Colonic mucosa (tissue), 4 donors: ENCODE data around the gene FERMT1. TPM values are rescaled to one million over a fixed set of nuclear protein-coding genes. Genes with fewer than 3 reads are reported as not detected.

ENCODE experiments used
- DNase-seq: peaks from one replicate; pipeline ENCODE4 v3.0.0-alpha.2; 2020
- H3K27ac ChIP-seq: fragments of 200-600 bp; one replicate; pipeline ENCODE4 v1.8.0; 2021
- H3K27me3 ChIP-seq: fragments of 200-600 bp; one replicate; pipeline ENCODE4 v1.8.0; 2021
- H3K36me3 ChIP-seq: fragments of 200-600 bp; one replicate; pipeline ENCODE4 v1.8.0; 2021
- H3K4me1 ChIP-seq: fragments of 200-600 bp; one replicate; pipeline ENCODE4 v1.8.0; 2021; ENCODE audit warnings: mild to moderate bottlenecking
- H3K4me3 ChIP-seq: fragments of 200-600 bp; one replicate; pipeline ENCODE4 v1.8.0; 2021
- H3K9ac ChIP-seq, 2 donors: one replicate each; pipeline ENCODE4 v1.7.0; 2013; ENCODE audit warnings: control low read depth in 2 of 2, low read depth in 2 of 2, low read length in 2 of 2
- H3K9me3 ChIP-seq: fragments of 200-600 bp; one replicate; pipeline ENCODE4 v1.8.0; 2021
- intact Hi-C: fragments of 100-400 bp; cut with DNase I; formaldehyde crosslinking; loops from one replicate; pipeline ENCODE4 v1.14.1; 2022
- total RNA-seq, 2 donors: library from RNA; stranded (reverse); fragmentation: NEBNext Ultra II Directional in 1 of 2; extraction: Animal tissue kit (Norgen Biotek cat#: 25700) in 1 of 2; gene quantifications; one replicate each; pipeline ENCODE4 v1.2.1, GENCODE V29; 2021
- TF ChIP-seq, protein P1 (sequence below): fragments of 200-600 bp; IDR thresholded peaks from one replicate; pipeline ENCODE4 v1.8.0; 2022; ENCODE audit warnings: antibody characterized with exemption, mild to moderate bottlenecking
- donor health status: healthy.
- donor health status: DM: no; HTN: no; CAD: no.
- donor health status: DM: no; HTN: no; CAD: no.

The FERMT1 gene
- total RNA-seq, 2 donors from 2014 or later: 68.8 to 83.9 TPM

DNA sequence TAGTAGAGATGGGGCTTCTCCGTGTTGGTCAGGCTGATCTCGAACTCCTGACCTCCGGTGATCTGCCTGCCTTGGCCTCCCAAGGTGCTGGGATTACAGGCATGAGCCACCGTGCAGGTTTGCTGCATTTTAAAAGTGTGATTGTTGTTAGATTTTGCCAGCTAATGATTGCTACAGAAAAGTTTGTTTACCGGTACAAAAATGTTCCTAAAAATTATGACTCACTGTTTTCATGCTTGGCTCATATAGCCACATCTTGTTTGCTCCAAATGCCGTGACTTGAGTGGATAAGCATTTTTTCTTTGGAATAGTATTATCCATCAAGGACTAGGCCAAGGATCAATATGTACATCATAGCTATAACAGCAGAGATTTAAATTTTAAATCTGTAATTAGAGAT lies 93.3 kb downstream of the FERMT1 start:
- Histone ChIP-seq H3K4me1 (no peaks in the 10 kb centered on the region), H3K9ac (no peak overlapping the region), H3K36me3 (peaks cover 5% of the 10 kb centered on the region), H3K4me3 (no peak overlapping the region), H3K27ac (no peak overlapping the region), H3K27me3 (no peaks in the 10 kb centered on the region), H3K9me3 (no peaks in the 10 kb centered on the region)
- DNase-seq: no peak
- intact Hi-C loops: no loop called here
- TF ChIP-seq, protein P1, sequence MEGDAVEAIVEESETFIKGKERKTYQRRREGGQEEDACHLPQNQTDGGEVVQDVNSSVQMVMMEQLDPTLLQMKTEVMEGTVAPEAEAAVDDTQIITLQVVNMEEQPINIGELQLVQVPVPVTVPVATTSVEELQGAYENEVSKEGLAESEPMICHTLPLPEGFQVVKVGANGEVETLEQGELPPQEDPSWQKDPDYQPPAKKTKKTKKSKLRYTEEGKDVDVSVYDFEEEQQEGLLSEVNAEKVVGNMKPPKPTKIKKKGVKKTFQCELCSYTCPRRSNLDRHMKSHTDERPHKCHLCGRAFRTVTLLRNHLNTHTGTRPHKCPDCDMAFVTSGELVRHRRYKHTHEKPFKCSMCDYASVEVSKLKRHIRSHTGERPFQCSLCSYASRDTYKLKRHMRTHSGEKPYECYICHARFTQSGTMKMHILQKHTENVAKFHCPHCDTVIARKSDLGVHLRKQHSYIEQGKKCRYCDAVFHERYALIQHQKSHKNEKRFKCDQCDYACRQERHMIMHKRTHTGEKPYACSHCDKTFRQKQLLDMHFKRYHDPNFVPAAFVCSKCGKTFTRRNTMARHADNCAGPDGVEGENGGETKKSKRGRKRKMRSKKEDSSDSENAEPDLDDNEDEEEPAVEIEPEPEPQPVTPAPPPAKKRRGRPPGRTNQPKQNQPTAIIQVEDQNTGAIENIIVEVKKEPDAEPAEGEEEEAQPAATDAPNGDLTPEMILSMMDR: no peak

DNA sequence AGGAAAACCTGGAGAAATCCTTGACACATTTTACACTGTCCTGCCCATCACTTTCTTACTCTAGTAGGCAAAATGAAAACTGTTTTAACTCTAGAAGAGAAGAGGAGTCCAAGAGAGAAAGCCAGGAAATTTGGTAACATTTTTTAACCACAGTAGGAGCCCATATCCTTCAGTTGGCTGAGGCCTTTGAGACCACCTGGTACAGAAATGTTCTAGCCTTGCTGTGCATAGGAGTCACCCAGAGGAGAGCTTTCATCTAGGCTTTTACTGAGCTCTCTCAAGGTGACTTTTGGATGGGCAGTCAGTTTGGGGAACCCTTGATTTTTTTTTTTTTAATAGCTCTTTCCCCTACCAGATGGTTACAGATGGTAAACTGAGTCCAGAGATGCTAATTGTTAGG lies 94.0 kb downstream of the FERMT1 start:
- no peak for DNase-seq
- H3K4me1 ChIP-seq: no peaks in the 10 kb centered on the region
- no peak overlapping the region for H3K27ac ChIP-seq
- no peak overlapping the region for H3K4me3 ChIP-seq
- peaks cover 9% of the 10 kb centered on the region for H3K36me3 ChIP-seq
- TF ChIP-seq, protein P1: no peak
- intact Hi-C loops: no loop called here
- H3K27me3 ChIP-seq: no peaks in the 10 kb centered on the region
- no peaks in the 10 kb centered on the region for H3K9me3 ChIP-seq
- H3K9ac ChIP-seq: no peak overlapping the region

DNA sequence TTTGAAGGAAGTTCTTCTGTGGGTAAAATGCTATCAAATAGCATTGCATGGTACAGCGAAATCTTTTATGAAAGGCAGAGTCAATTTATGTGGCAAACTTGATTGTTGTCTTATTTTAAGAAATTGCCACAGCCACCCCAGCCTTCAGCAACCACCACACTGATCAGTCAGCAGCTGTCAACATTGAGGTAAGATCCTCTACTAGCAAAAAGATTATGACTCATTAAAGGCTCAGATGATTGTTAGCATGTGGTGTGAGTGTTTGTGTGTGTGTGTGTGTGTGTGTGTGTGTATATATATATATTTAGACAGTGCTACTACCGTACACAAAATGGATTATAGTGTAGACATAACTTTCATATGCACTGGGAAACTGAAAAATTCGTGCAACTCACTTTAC lies 96.8 kb downstream of the FERMT1 start:
- Histone ChIP-seq H3K4me3 (no peak overlapping the region), H3K27ac (no peak overlapping the region), H3K9ac (no peak overlapping the region), H3K9me3 (no peaks in the 10 kb centered on the region), H3K27me3 (no peaks in the 10 kb centered on the region), H3K4me1 (no peaks in the 10 kb centered on the region), H3K36me3 (peaks cover 9% of the 10 kb centered on the region)
- TF ChIP-seq, protein P1: no peak
- DNase-seq: no peak
- intact Hi-C loops: no loop called here

Other genes starting within 250 kb of the FERMT1 start
- gene CHGB, start 211.5 kb downstream of the FERMT1 start, total RNA-seq: 1 to 10 TPM; 4.9 to 6.2 TPM
- 10 to 100 TPM in 1 of 2 donors, 1 to 10 TPM in 1; 7.5 to 10.9 TPM for gene TRMT6, start 172.5 kb downstream of the FERMT1 start, total RNA-seq
- 10 to 100 TPM in 1 of 2 donors, 1 to 10 TPM in 1; 5.7 to 18.2 TPM for gene MCM8, start 172.4 kb downstream of the FERMT1 start, total RNA-seq
- gene CRLS1, start 116.9 kb downstream of the FERMT1 start, total RNA-seq: 10 to 100 TPM; 50.6 to 62.5 TPM
- not detected for gene LRRN4, start 69.0 kb downstream of the FERMT1 start, total RNA-seq